ENCODE results near the gene SDK1. TPM values are rescaled to one million over a fixed set of nuclear protein-coding genes. Genes with fewer than 3 reads are reported as not detected.

SDK1 gene
- total and polyA plus RNA-seq, 2 experiments from 2014 or later: 2.1 to 10.0 TPM

GRCh38 chr7:4178916-4179687 is 878.0 kb downstream of the SDK1 start:
- no peak for DNase-seq (ENCODE audit: low spot score)
- Histone ChIP-seq H3K4me1 (ENCODE audit: insufficient read depth) (no peaks in the 10 kb centered on the region), H4K20me1 (replicated peaks; ENCODE audit: insufficient read depth) (no peaks in the 10 kb centered on the region), H2AFZ (no peak overlapping the region), H3F3A (replicated peaks; ENCODE audit: low read depth) (no peaks in the 10 kb centered on the region), H3K4me2 (no peak overlapping the region), H3K79me2 (replicated peaks; ENCODE audit: insufficient read depth) (no peaks in the 10 kb centered on the region), H3K27me3 (ENCODE audit: insufficient read depth) (no peaks in the 10 kb centered on the region), H3K27ac (ENCODE audit: low read depth) (no peak overlapping the region), H3K9me2 (ENCODE audit: insufficient read depth) (no peaks in the 10 kb centered on the region), H3K36me3 (ENCODE audit: insufficient read depth) (no peaks in the 10 kb centered on the region), H3K4me3 (no peak overlapping the region)
- H3K27me3 Mint-ChIP-seq (ENCODE audit: insufficient read depth, low read depth, poor library complexity): peaks cover 6% of the 10 kb centered on the region
- peaks cover 36% of the 10 kb centered on the region for H3K36me3 Mint-ChIP-seq (ENCODE audit: low read depth)
- peaks cover 28% of the 10 kb centered on the region for H3K9me3 Mint-ChIP-seq
- no peak for ATAC-seq
- peaks cover 2% of the 10 kb centered on the region; the same call in 2 of the 3 replicates for H3K4me1 Mint-ChIP-seq
- H3K27ac Mint-ChIP-seq: no peak overlapping the region
- TF ChIP-seq, protein P1, sequence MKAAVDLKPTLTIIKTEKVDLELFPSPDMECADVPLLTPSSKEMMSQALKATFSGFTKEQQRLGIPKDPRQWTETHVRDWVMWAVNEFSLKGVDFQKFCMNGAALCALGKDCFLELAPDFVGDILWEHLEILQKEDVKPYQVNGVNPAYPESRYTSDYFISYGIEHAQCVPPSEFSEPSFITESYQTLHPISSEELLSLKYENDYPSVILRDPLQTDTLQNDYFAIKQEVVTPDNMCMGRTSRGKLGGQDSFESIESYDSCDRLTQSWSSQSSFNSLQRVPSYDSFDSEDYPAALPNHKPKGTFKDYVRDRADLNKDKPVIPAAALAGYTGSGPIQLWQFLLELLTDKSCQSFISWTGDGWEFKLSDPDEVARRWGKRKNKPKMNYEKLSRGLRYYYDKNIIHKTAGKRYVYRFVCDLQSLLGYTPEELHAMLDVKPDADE (IDR thresholded peaks at IDR 0.05): no peak
- TF ChIP-seq CREB1 (CRISPR knock-in tag; IDR thresholded peaks at IDR 0.05; ENCODE audit: low read depth) (no peak), ZNF331 (CRISPR knock-in tag; IDR thresholded peaks at IDR 0.05; ENCODE audit: low read depth) (no peak), EZH2 (IDR thresholded peaks at IDR 0.05; ENCODE audit: low read depth, unreplicated experiment) (no peak), ZNF114 (CRISPR knock-in tag; IDR thresholded peaks at IDR 0.05) (no peak), NANOG (IDR thresholded peaks at IDR 0.05; ENCODE audit: borderline replicate concordance) (no peak), JUNB (IDR thresholded peaks at IDR 0.05; ENCODE audit: unreplicated experiment) (no peak), EZH2phosphoT487 (IDR thresholded peaks at IDR 0.05; ENCODE audit: unreplicated experiment) (no peak), POLR2AphosphoS5 (IDR thresholded peaks at IDR 0.05; ENCODE audit: low read depth) (no peak), ZNF462 (CRISPR knock-in tag; IDR thresholded peaks at IDR 0.05) (no peak), STAT1 (IDR thresholded peaks at IDR 0.05; ENCODE audit: unreplicated experiment) (no peak)
- TF ChIP-seq, protein P2, sequence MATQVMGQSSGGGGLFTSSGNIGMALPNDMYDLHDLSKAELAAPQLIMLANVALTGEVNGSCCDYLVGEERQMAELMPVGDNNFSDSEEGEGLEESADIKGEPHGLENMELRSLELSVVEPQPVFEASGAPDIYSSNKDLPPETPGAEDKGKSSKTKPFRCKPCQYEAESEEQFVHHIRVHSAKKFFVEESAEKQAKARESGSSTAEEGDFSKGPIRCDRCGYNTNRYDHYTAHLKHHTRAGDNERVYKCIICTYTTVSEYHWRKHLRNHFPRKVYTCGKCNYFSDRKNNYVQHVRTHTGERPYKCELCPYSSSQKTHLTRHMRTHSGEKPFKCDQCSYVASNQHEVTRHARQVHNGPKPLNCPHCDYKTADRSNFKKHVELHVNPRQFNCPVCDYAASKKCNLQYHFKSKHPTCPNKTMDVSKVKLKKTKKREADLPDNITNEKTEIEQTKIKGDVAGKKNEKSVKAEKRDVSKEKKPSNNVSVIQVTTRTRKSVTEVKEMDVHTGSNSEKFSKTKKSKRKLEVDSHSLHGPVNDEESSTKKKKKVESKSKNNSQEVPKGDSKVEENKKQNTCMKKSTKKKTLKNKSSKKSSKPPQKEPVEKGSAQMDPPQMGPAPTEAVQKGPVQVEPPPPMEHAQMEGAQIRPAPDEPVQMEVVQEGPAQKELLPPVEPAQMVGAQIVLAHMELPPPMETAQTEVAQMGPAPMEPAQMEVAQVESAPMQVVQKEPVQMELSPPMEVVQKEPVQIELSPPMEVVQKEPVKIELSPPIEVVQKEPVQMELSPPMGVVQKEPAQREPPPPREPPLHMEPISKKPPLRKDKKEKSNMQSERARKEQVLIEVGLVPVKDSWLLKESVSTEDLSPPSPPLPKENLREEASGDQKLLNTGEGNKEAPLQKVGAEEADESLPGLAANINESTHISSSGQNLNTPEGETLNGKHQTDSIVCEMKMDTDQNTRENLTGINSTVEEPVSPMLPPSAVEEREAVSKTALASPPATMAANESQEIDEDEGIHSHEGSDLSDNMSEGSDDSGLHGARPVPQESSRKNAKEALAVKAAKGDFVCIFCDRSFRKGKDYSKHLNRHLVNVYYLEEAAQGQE (IDR thresholded peaks at IDR 0.05; ENCODE audit: unreplicated experiment): no peak
- TF ChIP-seq, protein P3, sequence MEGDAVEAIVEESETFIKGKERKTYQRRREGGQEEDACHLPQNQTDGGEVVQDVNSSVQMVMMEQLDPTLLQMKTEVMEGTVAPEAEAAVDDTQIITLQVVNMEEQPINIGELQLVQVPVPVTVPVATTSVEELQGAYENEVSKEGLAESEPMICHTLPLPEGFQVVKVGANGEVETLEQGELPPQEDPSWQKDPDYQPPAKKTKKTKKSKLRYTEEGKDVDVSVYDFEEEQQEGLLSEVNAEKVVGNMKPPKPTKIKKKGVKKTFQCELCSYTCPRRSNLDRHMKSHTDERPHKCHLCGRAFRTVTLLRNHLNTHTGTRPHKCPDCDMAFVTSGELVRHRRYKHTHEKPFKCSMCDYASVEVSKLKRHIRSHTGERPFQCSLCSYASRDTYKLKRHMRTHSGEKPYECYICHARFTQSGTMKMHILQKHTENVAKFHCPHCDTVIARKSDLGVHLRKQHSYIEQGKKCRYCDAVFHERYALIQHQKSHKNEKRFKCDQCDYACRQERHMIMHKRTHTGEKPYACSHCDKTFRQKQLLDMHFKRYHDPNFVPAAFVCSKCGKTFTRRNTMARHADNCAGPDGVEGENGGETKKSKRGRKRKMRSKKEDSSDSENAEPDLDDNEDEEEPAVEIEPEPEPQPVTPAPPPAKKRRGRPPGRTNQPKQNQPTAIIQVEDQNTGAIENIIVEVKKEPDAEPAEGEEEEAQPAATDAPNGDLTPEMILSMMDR (conservative IDR thresholded peaks at IDR 0.05; ENCODE audit: low read depth in 2 of 2): no peak
- no peak overlapping the region for H3K4me3 Mint-ChIP-seq

All from GM23338 (cell line).